Stimulated activated CD8-positive, alpha-beta memory T cell treated with anti-CD3 and anti-CD28 coated beads, Interleukin-12 subunit alpha, Interleukin-12 subunit beta, amount 100 ng/mL, for 1 hour (primary cell): ENCODE measurements around the gene PRKAR1B.

Experiments
- DNase-seq: peaks from one replicate; pipeline ENCODE4 v3.0.0-alpha.2; 2020; ENCODE audit warnings: low read depth

The PRKAR1B gene

DNA sequence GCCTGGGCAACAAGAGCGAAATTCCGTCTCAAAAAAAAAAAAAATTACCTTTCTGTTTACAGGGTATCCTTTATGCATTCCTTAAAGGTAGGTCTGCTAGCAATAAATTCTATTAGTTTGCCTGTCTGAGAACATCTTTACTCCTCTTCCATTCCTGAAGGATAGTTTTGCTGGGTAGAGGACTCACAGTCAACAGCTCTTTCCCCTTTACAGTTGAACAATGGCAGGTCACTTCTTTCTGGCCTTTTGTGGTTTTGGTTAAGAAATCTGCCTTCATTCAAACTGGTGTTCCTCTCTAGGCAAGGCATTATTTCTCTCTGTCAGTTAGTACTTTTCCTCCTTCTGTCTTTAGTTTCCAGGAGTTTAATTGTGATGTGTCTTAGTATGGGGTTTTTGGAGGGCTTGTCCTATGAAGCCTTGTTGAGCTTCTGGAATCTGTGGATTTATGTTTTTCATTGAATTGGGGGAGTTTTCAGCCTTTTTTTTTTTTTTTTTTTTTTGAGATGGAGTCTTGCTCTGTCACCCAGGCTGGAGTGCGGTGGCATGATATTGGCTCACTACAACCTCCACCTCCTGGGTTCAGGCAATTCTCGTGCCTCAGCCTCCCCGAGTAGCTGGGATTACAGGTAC is 5.3 kb downstream of the PRKAR1B start:
- no peak for DNase-seq

GRCh38 chr7:716636-717035 is 10.4 kb downstream of the PRKAR1B start:
- DNase-seq: no peak

DNA sequence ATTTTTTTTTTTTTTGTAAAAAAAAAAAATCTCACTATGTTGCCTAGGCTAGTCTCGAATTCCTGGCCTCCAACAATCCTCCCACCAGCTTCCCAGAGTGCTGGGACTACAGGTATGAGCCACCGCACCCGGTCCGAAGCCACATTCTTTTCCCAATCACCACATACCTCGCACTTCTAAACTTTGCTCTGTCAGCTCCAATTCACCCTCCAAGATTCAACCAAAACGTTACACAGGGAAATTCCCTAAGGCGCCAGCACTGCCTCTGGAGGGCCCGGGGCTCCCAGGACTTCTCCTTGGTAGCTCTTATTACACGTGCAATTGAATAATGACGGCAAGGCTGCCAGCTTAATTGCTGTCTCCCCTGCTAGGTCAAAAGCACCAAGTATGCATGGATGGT is 10.9 kb downstream of the PRKAR1B start:
- DNase-seq: no peak

DNA sequence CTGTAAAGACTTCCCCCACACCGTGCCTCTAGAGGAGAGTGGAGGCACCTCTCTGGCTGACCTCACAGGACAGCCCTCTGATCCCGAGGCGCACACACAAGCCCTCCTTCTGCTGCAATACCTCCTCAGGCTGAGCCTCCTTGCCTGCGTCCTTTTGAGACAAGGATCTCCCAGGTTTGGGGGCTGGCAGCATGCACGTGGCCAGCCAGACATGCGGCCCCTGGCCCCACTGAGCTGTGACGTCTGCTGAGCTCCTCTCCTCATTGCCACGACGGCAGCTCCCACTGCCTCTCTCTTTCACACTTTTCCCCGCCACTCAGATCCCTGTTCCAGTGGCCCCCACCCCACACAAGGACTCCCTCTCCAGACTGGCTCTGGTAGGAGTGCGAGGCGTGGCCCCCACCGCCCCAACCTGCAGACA is 12.8 kb downstream of the PRKAR1B start:
- no peak for DNase-seq

- no peak for DNase-seq
Observed at GRCh38 chr7:713488-714230, 13.4 kb downstream of the PRKAR1B start.

- no peak for DNase-seq
Observed at GRCh38 chr7:713139-713457, 14.0 kb downstream of the PRKAR1B start.

- no peak for DNase-seq
Observed at GRCh38 chr7:712381-713138, 14.5 kb downstream of the PRKAR1B start.

DNA sequence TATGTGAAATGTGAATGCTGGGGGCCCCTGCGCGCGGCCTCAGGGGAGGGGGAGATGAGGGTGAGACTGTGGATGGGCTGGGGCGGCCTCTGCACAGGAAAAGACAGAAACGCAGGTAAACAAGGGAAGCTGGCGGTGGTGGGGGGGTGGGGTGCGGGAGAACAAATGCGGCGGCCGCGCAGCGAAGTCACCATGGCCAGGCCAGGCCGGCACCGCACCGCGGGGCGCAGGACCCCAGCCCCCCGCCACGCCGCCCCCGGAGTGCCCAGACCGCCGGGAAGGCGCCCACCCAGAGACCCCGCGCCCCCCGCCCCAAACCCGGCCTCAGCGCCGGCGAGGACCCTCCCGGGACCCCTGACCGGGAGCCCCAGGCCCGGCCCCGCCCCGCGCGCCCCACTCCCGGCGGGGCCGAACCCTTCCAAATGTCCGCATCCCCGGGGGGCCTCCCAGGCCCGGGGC is 15.1 kb downstream of the PRKAR1B start:
- DNase-seq: no peak

DNA sequence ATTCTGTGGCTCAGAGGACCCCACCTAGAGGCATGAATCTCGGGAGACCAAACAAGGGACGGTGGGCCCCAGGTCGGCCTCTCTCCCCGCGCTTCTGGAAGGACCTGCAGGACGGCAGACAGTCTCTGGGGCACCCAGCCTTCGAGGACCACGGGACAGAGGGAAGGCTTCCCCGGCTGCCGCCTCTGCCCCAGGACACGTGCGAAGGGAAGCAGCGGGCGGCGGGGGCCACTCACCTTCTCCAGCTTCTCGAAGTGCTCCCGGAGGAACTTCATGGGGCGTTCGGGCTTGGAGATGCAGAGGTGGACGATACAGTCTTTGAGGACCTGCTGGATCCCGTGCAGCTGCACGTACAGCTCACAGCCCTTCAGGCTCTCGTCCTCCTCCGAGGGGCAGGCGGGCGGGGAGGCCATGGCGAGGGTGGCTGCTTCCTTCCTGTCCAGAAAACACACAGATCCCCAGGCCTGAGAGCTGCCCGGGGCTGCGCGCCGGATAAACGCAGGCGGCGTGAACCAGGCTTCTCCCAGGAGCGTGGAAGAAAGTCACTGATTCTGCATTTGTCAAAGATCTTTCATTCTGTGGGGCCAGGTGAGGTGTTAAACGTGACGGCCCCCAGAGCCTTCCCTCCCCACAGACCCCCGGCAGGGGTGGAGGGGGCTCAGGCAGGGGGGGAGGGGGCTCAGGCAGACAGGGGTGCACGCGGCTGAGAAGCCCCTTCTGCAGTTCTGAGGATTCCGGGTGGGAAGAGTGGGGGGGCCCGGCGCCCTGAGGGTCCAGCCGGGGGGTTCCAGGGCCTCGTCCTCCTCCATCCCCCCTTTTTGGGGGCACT is 15.8 kb downstream of the PRKAR1B start:
- DNase-seq: no peak

DNA sequence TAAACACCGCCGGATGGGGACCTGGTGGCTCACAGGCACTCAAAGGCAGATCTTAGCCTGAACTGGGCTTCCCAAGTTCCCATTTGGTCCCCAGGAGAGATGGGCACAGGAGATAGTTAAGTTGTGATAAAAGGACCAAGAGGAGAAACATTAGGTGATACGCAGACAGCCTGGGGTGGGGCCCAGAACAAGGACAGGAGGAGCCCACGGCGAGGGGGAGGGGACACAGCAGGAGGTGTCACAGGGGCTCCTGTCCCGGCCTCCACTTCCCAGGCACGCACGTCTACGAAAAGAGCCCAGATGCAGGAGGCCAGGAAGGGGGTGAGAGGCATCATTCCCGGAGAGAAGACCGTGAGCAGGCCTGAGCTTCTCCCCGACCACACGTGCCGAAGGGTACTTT is 16.9 kb downstream of the PRKAR1B start:
- no peak for DNase-seq

- no peak for DNase-seq
Observed at GRCh38 chr7:707296-708000, 19.6 kb downstream of the PRKAR1B start.

DNA sequence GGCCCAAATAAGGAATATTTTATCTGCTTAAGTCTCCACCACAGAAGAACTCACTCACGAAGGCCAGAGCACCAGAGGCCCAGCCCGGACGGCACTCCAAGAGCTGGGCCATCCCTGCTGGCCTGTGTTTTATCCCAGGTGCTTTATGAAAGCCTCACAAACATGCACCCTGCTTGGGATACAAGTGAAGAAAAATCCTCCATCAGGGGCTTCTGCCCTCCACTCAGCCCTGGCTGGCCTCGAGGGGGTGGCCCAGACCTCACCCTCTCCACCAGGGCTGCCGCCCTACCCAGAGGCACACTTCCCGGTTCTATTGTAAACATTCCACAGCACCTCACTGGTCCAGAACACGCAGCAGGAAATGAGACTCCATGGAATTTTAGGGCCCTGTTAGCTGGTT is 20.4 kb downstream of the PRKAR1B start:
- DNase-seq: no peak

DNA sequence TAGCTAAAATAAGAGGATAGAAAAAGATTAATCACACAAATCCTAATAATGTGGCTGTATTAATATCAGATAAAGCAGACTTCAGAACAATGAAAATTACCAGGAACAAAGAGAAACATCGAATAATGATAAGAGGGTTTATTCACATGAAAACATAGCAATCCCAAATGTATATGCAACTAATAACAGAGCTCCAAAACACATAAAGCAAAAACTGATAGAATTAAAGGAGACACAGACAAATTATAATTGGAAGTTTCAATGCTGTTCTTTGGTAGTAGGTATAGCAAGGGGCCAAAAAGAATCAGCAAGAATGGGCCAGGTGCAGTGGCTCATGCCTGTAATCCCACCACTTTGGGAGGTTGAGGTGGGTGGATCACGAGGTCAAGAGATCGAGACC is 24.0 kb downstream of the PRKAR1B start:
- DNase-seq: no peak

DNA sequence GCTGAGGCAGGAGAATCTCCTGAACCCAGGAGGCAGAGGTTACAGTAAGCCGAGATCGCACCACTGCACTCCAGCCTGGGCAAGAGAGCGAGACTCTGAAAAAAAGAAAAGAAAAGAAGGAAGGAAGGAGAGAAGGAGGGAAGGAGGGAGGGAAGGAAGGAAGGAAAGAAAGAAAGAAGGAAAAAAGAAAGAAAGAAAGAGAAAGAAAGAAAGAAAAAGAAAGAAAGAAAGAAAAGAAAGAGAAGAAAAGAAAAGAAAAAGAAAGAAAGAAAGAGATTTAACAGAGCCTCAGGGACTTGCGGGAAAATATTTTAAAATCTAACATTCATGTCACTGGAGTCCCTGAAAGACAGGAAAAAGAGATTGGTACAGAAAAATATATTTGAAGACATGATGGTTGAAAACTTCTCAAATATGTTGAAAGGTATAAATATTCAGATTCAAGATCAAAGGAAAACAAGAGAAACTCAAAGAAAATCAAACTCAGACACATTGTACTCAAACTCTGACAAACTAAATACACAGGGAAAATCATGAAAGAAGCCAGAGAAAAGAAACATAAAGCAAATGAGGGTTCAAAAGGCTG is 25.9 kb downstream of the PRKAR1B start:
- DNase-seq: no peak

GRCh38 chr7:699476-700170 is 27.5 kb downstream of the PRKAR1B start:
- DNase-seq: no peak

DNA sequence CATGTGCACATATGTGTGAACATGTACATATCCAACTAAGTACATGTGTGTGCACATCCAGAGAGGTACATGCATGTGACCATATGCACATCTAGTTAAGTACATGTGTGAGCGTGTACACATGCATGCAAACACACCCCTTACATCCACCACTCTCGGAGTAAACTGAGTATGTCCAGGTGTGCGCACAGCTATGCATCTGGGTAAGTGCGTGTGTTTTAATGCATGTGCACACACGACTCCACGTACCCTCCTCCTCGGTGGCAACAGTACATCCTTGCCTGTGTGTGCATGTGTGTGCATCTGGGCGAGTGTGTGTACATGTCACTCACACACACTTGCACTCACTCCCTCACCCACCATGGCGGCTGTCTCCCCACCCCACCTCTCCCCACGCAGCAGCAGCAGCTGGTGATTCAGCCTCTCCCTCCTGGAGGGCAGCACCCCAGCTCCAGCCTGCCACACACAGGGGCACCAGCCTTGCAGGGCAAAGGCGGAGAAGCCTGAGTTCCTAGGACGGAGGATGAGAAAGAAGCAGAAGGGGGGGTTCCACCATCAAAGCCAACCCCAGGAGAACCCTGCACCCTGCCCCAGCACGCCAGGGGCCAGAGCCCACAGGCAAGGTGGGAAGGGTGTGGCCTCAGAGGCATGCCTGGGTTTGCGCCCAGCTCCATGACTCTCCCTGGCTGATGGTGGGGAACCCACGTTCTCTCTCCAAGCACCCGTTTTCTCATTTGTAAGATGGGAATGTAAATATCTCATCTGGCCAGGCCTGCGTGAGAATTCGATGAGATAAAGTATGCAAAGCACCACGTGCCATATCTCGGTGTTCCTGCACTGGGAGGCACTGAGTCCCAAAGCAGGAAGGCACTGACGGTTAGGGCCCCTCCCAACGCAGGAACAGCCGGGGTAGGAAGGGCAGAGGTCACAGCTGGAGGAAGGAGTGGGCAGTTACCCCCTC is 28.3 kb downstream of the PRKAR1B start:
- no peak for DNase-seq

- DNase-seq: no peak
Observed at GRCh38 chr7:696812-697551, 30.1 kb downstream of the PRKAR1B start.

DNA sequence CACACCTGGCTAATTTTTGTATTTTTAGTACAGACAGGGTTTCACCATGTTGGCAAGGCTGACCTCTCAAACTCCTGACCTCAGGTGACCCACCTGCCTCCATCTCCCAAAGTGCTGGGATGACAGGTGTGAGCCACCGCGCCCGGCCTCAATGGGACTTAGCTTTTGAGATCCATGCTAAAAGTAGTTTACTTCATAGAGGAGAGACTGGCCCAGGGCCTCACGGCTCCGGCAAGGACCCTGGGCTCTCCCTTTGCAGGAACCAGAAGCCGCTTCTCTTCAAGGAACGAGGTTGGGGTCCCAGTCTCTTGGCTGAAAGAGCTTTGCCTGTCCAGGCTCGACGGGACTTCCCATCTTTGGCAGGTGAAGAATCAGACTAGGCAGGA is 30.7 kb downstream of the PRKAR1B start:
- DNase-seq: no peak

- DNase-seq: no peak
Observed at GRCh38 chr7:693280-693679, 33.8 kb downstream of the PRKAR1B start.
